Measurements from ENCODE around the gene CIAO2B.

DNA sequence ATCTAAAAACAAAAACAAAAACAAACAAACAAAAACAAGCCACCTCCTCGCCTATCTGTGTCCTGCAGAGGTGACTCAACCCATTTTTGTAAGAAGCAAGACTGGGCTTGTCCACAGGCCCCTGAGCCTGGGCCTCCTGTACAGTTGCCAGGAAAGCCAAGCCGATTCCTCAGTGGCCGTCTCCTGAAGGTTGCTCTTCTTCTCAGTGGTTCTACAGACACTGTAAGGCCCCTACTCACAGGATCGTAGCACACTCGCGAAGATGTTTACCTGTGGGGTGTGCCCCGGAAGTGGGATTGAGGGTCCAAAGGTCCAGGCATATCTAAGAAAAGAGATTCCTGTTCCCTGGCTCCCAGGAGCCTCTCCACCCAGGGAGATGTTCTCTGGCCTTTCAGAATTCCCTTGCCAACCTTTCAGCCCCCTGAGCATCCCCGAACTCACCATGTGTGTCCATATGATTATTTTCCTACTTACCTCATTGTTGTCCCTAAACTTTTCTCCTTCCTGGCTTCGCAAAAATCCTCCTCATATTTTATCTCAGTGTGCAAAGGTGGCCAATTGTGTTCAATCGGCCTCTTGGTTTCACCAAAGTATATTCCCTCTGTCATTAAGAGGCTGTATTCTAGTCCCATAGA, 19.4 kb upstream of the CIAO2B start:
- TF ChIP-seq EZH2phosphoT487 (IDR thresholded peaks at IDR 0.05; ENCODE audit: unreplicated experiment) (no peak), CTCF (conservative IDR thresholded peaks at IDR 0.05; ENCODE audit: low read depth in 2 of 2) (no peak), EZH2 (IDR thresholded peaks at IDR 0.05; ENCODE audit: low read depth, unreplicated experiment) (no peak), POLR2AphosphoS5 (IDR thresholded peaks at IDR 0.05; ENCODE audit: low read depth) (no peak), REST (IDR thresholded peaks at IDR 0.05; ENCODE audit: unreplicated experiment) (no peak), STAT1 (IDR thresholded peaks at IDR 0.05; ENCODE audit: unreplicated experiment) (no peak), NANOG (IDR thresholded peaks at IDR 0.05; ENCODE audit: borderline replicate concordance) (no peak), CREB1 (CRISPR knock-in tag; IDR thresholded peaks at IDR 0.05; ENCODE audit: low read depth) (no peak), JUNB (IDR thresholded peaks at IDR 0.05; ENCODE audit: unreplicated experiment) (no peak), ZNF331 (CRISPR knock-in tag; IDR thresholded peaks at IDR 0.05; ENCODE audit: low read depth) (no peak)
- TF ChIP-seq, protein P1, sequence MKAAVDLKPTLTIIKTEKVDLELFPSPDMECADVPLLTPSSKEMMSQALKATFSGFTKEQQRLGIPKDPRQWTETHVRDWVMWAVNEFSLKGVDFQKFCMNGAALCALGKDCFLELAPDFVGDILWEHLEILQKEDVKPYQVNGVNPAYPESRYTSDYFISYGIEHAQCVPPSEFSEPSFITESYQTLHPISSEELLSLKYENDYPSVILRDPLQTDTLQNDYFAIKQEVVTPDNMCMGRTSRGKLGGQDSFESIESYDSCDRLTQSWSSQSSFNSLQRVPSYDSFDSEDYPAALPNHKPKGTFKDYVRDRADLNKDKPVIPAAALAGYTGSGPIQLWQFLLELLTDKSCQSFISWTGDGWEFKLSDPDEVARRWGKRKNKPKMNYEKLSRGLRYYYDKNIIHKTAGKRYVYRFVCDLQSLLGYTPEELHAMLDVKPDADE (IDR thresholded peaks at IDR 0.05): no peak

Data from GM23338 (cell line).